Embryonic facial prominence (tissue), 1 donor: ENCODE data around the gene MPZL1.

Source experiments
- DNase-seq: peaks from one replicate; pipeline ENCODE4 v3.0.0-alpha.2; 2016; ENCODE audit errors: extremely low spot score

MPZL1 gene

DNA sequence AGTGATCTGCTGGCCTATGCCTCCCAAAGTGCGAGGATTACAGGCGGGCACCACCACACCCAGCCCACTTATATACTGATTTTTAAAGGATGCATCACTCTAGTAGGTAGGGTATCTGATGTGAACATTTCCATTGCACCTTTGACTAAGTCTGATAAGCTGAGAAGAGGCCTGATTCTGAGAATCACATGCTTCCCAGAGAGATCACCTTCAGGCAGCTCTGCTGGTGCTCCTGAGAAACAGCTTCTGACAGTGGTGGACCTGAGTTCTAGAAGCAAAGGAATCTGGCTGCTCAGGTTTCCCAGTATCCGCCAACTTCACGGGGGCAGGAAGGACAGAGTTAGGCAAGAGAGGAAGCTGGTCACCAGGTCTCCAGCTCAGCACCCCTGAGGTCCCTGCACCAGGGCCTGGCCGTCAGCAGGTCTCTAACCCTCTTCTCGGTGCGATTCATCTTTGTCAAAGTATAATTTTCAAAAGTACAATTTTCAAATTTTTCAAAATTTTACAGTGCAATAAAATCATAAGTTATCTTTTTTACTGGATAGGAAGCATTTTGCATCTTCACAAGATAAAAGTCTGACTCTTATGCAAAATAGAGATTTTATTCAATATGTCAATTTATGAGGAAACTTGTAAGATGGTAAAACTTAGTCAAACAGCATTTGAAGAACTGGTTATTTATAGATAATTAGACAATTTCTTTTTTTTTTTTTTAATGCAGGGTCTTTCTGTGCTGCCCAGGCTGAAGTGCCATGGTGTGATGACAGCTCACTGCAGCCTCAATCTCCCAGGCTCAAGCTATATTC is 25.8 kb upstream of the MPZL1 start:
- no peak for DNase-seq

- DNase-seq: no peak
These were observed 24.1 kb upstream of the MPZL1 start for GRCh38 chr1:167697667-167698141.

- no peak for DNase-seq
These were observed 23.5 kb upstream of the MPZL1 start for GRCh38 chr1:167698313-167698712.

DNA sequence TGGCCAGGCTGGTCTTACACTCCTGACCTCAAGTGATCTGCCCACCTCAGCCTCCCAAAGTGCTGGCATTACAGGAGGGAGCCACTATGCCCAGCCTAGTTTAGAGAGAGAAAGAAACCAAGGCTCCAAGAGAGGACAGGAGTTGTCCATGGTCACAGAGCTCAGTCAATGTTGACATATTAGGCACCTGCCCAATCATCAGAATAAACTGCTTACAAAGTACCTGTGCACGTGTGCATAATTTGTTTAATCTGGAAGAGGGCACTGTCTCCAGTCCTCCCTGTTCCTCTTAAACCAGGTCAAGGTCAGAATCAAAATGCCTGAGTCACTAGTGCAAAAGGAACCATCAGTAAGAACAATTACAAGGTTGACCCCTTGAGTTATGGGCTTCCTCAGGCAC is 20.3 kb upstream of the MPZL1 start:
- no peak for DNase-seq

DNA sequence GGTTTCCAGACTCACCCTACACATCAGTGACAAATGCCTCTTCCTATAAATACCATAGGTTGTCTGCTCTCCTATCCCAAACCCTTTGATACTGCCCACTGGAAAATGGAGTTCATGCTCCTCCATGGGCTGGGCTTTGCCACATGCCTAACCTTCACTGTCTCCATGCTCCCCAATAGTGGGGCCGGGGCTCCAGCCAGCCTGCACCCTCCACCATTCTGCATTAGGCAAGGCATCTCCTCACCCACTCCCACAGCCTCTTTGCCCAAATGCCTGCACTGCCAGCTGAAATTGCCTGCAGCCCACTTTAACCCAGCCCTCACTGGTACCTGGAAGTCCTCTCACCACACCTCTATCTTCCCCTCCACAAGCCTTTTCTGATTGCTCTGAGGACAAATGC is 18.2 kb upstream of the MPZL1 start:
- DNase-seq: no peak

- no peak for DNase-seq
These were observed 17.1 kb upstream of the MPZL1 start for GRCh38 chr1:167704715-167705114.

DNA sequence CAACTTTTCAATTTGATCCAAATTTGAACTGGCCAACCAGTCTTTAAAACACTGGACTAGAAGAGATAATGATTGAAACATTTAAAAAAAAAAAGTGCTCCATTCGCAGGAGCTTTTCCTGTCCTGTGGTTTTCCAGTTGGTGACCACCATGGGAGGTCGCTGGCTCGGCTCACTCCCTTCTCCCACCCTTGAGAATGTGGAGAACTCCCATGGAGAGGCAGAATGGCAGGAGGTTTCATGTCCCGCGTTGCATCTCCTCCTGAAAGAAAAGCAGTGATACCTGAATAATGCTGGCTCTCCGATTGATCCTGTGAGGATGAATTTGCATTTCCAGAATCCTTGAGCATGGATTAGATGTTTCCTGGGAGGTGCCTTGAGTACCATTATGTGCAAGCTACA is 16.5 kb upstream of the MPZL1 start:
- DNase-seq: no peak

- no peak for DNase-seq
These were observed 15.4 kb upstream of the MPZL1 start for GRCh38 chr1:167706363-167706762.

GRCh38 chr1:167706931-167707877 is 14.6 kb upstream of the MPZL1 start:
- DNase-seq: no peak

DNA sequence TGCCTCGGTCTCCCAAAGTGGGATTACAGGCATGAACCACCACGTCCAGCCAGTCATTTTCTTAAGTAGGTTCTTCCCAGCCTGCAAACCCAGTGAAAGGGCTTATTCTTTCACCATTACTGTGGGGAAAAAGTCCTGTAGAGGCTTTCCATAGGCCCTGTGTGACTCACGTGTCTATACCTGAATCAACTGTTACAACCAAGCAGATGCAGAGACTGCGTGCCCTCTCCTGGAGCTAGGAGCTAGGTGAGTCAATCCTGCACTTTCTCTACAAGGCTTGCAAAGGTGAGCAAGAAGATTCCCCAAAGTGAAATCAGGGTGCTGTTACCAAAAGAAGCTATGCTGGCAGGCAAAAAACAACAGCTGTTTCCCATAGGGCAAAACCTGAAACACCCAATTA is 13.8 kb upstream of the MPZL1 start:
- no peak for DNase-seq

DNA sequence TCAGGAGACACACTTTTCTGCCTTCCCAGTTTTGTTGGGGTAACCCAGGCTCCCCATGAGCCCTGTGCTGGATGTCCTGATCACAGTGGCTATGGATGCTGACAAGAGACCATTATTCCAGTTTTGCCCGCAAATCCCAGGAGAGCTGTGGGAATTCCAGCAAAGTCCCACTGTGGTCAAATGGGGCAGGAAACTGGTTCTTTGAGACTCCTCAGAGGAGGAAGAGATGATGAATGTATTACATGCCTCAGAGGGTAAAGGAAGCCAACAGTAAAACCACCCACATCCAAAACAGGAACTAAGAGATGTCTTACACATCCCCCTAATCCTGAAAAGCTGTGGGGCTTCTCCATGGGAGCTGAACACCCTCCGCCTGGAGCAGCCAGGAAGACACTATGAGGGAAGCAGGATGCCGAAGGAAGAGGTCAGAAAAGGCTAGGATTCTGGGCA is 12.8 kb upstream of the MPZL1 start:
- no peak for DNase-seq

DNA sequence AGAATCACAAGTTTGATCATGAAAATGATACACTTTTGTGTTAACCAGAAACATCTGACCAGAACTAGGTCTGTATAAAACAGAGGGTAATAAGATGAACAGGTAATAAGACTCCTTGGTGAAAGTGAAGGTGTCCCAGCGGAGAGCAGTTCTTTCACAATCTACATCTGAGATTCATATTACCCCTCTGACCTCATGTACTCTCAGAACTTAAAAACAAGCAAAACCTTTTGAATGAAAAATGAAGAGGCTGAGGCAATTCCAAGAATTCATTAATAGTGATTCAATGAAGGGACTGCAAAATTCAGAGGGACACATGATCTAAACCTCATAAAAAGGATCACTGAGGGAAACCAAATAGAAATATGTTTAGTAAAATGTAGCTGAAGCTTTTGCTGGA is 10.9 kb upstream of the MPZL1 start:
- no peak for DNase-seq

- no peak for DNase-seq
These were observed 10.0 kb upstream of the MPZL1 start for GRCh38 chr1:167711797-167712196.

GRCh38 chr1:167713330-167714081 is 8.3 kb upstream of the MPZL1 start:
- DNase-seq: no peak

DNA sequence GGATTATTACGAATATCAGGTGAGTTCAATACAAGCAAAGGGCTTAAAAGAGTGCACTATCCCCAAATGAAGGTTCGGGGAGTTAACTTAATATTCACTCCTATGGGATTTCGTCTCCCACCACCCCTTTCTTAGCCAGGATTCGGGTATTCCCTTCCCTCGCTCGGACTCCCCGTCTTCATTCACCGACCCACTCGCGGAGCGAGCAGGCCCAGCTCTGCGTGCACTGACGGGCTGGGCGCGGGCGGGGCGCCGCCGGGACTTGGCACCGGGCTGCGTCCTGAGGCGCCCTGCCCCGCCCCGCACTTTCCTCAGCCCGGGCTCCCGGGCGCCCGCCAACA is 7.7 kb upstream of the MPZL1 start:
- no peak for DNase-seq

DNA sequence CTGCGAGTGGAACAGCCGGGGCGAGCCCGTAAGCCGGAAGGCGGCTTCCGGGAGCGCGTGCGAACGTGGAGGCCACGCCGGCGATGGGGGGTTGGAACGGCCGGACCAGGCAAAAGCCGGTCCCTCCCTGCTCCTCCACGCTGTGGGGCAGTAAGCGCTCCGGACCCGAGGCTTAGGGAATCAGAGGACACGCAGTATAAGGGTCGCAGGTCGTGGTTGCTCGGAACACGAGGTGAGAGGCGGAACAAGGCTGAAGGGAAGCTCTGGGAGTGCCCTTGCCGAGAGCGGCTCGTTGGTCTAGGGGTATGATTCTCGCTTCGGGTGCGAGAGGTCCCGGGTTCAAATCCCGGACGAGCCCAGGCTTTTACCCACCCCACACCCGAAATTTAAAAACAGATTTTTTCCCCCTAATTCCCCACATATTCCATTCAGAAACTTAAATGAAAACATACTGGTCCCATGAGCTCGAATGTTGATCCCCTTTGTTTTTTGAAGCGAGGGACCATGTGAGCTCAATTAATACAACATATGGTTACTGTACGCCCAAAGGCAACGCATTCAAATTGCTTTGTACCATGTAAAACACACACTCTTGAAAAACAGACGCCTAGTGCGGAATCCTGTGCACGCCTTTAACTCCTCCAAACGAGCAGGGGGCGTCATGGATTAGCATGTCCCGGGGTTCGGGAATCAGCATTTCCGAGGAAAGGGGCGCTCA is 7.2 kb upstream of the MPZL1 start:
- peak; percentile 71 for DNase-seq

GRCh38 chr1:167715157-167715999 is 6.4 kb upstream of the MPZL1 start:
- peak; percentile 89 for DNase-seq

DNA sequence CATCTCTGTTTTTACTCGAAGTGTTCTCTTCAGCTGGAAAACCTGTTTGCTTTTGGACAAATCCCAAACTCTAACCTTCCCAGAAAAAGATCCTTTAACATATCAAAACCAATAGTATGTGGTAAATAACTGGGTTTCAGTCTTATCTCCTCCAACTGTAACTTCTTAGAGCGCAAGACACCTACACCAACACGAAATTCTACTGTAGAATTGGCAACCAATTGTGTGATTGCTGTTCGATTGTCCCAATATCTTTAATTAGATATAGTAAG is 5.8 kb upstream of the MPZL1 start:
- DNase-seq: peak; percentile 14

GRCh38 chr1:167717351-167717750 is 4.4 kb upstream of the MPZL1 start:
- DNase-seq: no peak

GRCh38 chr1:167718914-167719691 is 2.7 kb upstream of the MPZL1 start:
- DNase-seq: no peak
